GM18873 (cell line): Measurements from ENCODE around the gene ZNF613.
"Not testable (repeated sequence)": the region's sequence is repeated elsewhere in the genome, so short reads cannot be mapped to it uniquely, and the experiment has no call there.

Experiments
- ATAC-seq: cut with Tn5 transposase; IDR thresholded peaks from one replicate; pipeline ENCODE4 v1.9.1; 2021; ENCODE audit warnings: mild to moderate bottlenecking, moderate library complexity, moderate number of reproducible peaks; ENCODE audit not compliant: unreplicated experiment, low FRiP score

Gene ZNF613

GRCh38 chr19:51926784-51927741 lies at the start of gene ZNF613:
Gene ZNF613, plus strand, starts transcription at chr19:51927472. Its CDS starts 8,749 bp downstream, at chr19:51936221.
- ATAC-seq: peak; percentile 59

- no peak for ATAC-seq
These were observed 44.8 kb upstream of the ZNF613 start for GRCh38 chr19:51882518-51882917.

- no peak for ATAC-seq
These were observed 42.6 kb upstream of the ZNF613 start for GRCh38 chr19:51884713-51885112.

- no peak for ATAC-seq
These were observed 39.5 kb upstream of the ZNF613 start, which contains the start of gene ZNF577 for GRCh38 chr19:51887522-51888498. Gene ZNF577, minus strand, starts transcription at chr19:51887951. Its CDS starts 7,569 bp downstream, at chr19:51880382.

GRCh38 chr19:51889934-51890333 lies 37.3 kb upstream of the ZNF613 start:
- ATAC-seq: no peak

- no peak for ATAC-seq
These were observed 36.0 kb upstream of the ZNF613 start for GRCh38 chr19:51891193-51891747.

GRCh38 chr19:51901860-51902259 lies 25.4 kb upstream of the ZNF613 start:
- ATAC-seq: no peak

GRCh38 chr19:51903192-51903591 lies 24.1 kb upstream of the ZNF613 start:
- no peak for ATAC-seq

- ATAC-seq: peak; percentile 66
These were observed 22.7 kb upstream of the ZNF613 start, which contains the start of gene ZNF649 for GRCh38 chr19:51904331-51905165. Gene ZNF649, minus strand, starts transcription at chr19:51905017. Its CDS starts 4,910 bp downstream, at chr19:51900107.

- ATAC-seq: no peak
These were observed 22.1 kb upstream of the ZNF613 start for GRCh38 chr19:51905206-51905605.

GRCh38 chr19:51905639-51906038 lies 21.6 kb upstream of the ZNF613 start:
- not testable (repeated sequence) for ATAC-seq

- not testable (repeated sequence) for ATAC-seq
These were observed 21.2 kb upstream of the ZNF613 start for GRCh38 chr19:51906108-51906507.

GRCh38 chr19:51907981-51908380 lies 19.3 kb upstream of the ZNF613 start:
- ATAC-seq: not testable (repeated sequence)

- no peak for ATAC-seq
These were observed 11.9 kb upstream of the ZNF613 start for GRCh38 chr19:51915324-51915867.

GRCh38 chr19:51916167-51916566 lies 11.1 kb upstream of the ZNF613 start:
- no peak for ATAC-seq

GRCh38 chr19:51919606-51920005 lies 7.7 kb upstream of the ZNF613 start:
- no peak for ATAC-seq

- no peak for ATAC-seq
These were observed 5.3 kb upstream of the ZNF613 start for GRCh38 chr19:51921949-51922348.

- ATAC-seq: no peak
These were observed 867 bp upstream of the ZNF613 start for GRCh38 chr19:51926426-51926783.

- ATAC-seq: no peak
These were observed 587 bp downstream of the ZNF613 start for GRCh38 chr19:51927859-51928258.
